Breast epithelium (tissue), 3 donors: ENCODE measurements around the gene PIRT.
"Not testable (repeated sequence)": the region's sequence is repeated elsewhere in the genome, so short reads cannot be mapped to it uniquely, and the experiment has no call there.

Experiments
- POLR2A ChIP-seq: fragments of 450-650 bp; IDR thresholded peaks from one replicate; pipeline ENCODE4 v1.6.1; 2016; ENCODE audit warnings: antibody characterized with exemption, mild to moderate bottlenecking, moderate library complexity
- TF ChIP-seq, protein P1 (sequence below), 3 donors: fragments of 450-650 bp; IDR thresholded peaks; one replicate each; pipeline ENCODE4 v1.5.1; 2016 to 2017; ENCODE audit warnings: antibody characterized with exemption in 3 of 3, mild to moderate bottlenecking in 3 of 3, moderate library complexity in 3 of 3

- TF ChIP-seq, protein P1, sequence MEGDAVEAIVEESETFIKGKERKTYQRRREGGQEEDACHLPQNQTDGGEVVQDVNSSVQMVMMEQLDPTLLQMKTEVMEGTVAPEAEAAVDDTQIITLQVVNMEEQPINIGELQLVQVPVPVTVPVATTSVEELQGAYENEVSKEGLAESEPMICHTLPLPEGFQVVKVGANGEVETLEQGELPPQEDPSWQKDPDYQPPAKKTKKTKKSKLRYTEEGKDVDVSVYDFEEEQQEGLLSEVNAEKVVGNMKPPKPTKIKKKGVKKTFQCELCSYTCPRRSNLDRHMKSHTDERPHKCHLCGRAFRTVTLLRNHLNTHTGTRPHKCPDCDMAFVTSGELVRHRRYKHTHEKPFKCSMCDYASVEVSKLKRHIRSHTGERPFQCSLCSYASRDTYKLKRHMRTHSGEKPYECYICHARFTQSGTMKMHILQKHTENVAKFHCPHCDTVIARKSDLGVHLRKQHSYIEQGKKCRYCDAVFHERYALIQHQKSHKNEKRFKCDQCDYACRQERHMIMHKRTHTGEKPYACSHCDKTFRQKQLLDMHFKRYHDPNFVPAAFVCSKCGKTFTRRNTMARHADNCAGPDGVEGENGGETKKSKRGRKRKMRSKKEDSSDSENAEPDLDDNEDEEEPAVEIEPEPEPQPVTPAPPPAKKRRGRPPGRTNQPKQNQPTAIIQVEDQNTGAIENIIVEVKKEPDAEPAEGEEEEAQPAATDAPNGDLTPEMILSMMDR (IDR thresholded peaks at IDR 0.05), result not testable (repeated sequence)
- TF ChIP-seq POLR2A, result not testable (repeated sequence)
These were observed 30.9 kb upstream of the PIRT start for GRCh38 chr17:10868744-10869143.
